DMS79 treated with DMSO at 0.1 percent for 48 hours (cell line): ENCODE results near the gene TBC1D3B.
"Not testable (repeated sequence)": the region's sequence is repeated elsewhere in the genome, so short reads cannot be mapped to it uniquely, and the experiment has no call there.

Experiments
- DNase-seq: peaks from one replicate; lab custom pipeline; 2025; lab: John Stamatoyannopoulos, UW

The TBC1D3B gene

DNA sequence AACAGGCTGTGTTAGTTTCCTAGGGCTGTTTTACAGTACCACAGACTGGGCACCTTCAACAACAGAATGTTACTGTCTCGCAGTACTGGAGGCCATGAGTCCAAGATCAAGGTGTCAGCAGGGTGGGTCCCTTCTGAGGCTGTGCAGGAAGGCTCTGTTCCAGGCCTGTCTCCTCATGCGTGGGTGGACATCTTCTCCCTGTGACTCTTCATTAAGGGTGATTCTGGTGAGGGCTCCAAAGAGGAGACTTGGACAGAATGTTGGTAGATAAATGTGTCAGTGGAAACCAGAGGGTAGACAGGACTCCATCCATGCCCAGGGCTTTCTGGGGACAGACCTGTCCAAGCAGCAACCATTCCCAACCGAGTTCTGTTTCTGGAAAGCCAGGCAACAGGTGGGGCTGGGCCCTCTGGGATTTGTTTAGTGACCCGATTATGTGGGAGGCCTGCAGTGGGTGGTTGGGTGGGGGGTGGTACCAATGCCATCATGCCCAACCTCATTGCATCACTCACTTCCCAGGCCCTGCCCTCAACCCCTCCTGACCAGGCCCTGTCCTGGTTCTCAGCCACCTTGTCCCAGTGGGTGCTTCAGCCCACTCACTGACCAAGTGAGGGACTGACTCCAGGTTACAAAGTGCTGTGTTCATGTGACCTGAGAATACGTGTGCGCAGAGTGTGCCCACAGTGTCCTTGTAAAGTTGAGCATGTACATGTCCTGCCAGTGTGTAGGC lies 5.2 kb upstream of the TBC1D3B start:
- DNase-seq, result not testable (repeated sequence)

- not testable (repeated sequence) for DNase-seq
Measured at GRCh38 chr17:36168836-36169235, 7.6 kb downstream of the TBC1D3B start.

DNA sequence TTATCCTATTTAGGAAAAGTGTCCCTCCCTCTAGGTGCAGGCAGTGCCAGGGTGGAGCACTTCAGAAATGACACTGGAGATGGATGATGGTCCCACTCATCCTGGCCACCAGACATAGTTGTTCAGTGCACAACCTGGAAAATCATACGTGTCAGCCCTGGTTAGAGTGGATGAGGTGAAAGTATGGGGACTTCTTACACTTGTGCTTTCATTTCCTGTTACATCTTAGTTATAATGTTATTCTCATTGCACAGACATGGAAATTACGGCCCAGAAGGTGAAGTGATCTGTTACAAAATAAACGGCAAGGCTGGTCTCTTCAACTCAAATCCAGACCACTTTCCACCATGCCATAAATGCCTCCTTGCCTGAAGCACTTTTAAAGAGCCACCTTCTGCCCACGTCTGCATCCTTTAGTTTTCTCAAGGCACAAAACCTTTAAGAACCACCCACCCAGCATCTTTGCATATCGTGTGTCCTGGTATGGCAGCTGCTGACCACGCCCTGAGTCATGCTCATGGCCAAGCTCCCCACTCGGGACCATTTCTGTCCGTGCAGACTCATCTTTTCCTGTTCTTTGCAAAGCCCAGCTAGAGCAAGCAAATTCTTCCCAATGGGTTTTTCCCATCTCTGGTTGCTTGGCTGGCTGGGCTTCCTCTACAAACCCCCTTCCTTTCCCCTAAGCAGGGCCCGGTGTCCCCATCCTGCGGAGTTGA lies 22.4 kb downstream of the TBC1D3B start:
- DNase-seq, result no peak

DNA sequence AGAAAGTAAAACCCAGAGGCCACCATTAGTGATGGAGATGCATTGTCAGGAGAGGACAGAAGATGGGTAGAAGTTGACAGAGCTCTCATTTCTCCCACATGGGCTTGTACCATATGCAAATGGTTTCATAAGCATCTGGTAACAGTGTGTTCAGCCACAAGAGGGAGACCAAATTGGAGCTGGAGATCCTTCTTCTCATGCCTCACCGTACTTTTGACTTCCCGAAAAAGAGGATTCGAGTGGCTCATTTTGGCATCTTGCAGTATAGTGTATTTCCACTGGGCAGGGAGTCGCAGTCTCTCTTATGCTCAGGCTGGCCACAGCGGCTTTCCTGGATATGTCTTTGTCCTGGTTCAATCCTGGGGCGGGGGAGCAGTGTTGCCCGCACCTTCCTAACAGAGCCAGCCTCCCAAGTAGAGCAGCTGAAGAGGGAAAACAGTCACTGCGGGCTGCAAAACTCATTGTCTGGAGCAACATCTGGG lies 23.8 kb downstream of the TBC1D3B start:
- DNase-seq, result no peak

DNA sequence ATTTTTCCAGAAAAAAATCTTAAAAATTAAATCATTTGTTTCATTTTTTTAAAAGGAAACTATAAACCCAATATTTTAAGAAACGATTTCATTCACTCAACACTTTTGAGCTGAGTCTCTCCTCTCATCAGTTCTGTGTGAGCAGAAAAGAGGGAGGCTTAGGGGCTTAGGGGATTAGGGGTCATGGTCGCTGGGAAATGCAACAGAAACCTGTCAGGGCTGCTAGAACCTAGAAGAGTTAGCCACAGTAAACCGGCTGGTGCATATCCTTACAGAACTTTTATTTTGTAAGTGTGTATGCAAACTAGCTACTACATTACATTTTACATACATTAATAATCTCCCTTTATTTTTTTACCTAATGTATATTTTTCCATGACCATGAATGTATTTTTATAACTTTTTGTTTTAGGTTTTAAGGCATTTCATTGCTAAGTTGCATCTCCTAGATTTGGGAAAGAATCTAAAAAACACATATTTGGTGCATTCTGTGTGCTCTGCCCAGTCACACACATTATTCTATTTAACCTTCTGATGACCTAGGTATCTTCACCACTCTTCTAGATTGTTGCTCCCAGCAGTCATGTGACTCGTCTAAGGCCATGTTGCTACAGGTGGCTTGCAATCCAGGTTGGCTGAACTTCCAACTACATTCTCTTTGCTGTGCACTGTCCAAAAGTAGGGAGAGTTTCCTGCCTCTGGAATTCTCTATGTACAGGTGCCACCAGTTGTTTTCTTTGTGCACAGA lies 24.4 kb downstream of the TBC1D3B start:
- no peak for DNase-seq

DNA sequence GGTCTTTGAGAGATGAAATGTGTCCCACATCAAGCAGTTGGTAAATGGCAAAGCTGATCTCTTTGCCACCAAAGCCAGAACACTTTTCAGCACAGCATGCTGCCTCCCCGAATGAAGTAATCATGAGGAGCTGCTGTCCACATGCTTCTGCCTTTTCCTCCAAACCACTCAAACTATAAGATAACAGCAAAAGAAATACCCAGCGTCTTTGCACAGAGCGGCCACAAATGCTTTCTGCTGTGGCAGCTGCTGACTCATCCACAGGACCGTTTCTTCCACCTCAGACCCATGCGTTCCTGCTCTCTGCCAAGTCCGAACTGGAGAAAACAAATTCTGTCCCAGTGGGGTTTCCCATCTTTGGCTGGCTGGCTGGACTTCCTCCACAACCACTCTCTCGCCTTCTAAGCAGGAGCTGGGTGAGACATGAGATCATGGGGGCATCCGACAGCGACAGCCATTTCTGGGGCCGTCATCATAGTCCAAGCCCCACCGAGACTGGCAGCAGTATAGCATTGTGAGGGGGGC lies 27.1 kb downstream of the TBC1D3B start:
- DNase-seq, result no peak

DNA sequence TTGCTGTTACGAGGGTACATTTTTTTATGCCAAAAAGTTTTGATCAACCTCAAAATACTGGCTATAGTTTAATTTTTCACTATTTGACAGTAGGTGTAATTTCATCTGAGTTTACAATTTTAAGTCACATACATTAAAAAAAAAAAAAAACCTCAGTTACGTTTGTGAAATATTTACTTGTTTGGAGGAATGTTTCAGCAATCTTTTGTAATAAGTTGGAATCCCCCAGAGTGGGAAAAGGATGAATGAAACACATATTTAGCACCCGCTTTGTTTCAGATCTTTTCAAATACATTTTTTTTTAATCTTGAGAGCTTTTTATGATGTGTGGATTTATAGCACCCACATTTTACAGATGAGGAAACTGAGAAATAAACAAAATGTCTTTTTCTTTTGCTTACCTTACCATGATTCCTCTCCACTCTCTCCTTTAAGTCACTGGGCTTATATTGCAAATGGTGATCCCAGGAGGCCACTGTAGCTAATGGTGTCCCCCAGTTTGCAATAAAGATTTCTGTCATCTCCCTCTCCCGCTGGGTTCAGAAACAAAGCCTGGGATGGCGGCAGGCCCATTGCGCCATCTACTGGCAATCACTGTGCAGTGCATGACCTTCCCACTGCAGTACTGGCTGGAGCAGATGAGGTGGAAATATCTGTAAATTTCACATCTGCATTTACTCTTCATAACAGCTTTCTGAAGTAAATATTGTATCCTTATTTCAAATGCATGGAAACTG lies 27.7 kb downstream of the TBC1D3B start:
- peak; percentile 72 for DNase-seq

GRCh38 chr17:36147601-36148000 lies 28.8 kb downstream of the TBC1D3B start:
- no peak for DNase-seq

- no peak for DNase-seq
Measured at GRCh38 chr17:36144981-36145729, 31.3 kb downstream of the TBC1D3B start.

DNA sequence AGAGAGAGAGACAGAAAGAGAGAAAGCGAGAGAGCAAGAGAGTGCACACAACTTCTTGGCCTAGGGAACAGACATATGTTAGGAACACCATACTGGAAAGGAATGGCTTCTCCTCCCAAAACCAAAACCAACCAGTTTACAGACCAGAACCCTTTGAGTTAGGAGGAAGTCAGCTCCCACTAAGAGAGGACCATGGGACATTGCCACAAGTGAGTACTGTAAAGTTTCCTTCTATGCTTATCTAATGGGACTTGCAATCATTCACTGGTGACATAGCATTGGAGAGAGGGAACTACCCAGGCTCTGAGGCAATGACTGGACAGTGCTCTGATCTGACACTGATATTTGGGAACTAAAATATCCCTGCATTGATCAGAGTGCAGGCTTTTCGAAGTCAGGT lies 32.4 kb downstream of the TBC1D3B start:
- DNase-seq, result no peak

GRCh38 chr17:36142806-36143205 lies 33.6 kb downstream of the TBC1D3B start:
- no peak for DNase-seq

- no peak for DNase-seq
Measured at GRCh38 chr17:36142235-36142634, 34.2 kb downstream of the TBC1D3B start.

DNA sequence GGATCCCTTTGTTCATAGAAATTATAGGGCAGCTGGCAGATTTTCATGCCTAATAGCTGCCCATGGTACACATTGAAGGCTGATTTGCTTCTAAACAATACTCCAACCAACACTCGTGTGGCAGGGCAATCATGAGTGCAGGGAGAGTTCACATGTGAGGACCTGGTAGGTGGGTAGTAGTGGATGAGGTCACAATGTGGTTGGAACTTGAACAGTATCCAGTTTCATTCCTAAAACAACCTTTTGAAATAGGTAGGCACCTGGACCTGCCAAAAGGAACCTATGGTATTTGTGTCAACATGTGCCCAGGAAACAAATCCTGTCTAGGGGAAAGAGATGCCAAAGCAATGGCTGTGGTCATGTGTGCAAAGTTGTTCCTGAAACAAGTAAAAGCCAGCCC lies 40.0 kb downstream of the TBC1D3B start:
- peak; percentile 19 for DNase-seq

- no peak for DNase-seq
Measured at GRCh38 chr17:36136036-36136435, 40.4 kb downstream of the TBC1D3B start.

- no peak for DNase-seq
Measured at GRCh38 chr17:36135465-36135864, 41.0 kb downstream of the TBC1D3B start.

DNA sequence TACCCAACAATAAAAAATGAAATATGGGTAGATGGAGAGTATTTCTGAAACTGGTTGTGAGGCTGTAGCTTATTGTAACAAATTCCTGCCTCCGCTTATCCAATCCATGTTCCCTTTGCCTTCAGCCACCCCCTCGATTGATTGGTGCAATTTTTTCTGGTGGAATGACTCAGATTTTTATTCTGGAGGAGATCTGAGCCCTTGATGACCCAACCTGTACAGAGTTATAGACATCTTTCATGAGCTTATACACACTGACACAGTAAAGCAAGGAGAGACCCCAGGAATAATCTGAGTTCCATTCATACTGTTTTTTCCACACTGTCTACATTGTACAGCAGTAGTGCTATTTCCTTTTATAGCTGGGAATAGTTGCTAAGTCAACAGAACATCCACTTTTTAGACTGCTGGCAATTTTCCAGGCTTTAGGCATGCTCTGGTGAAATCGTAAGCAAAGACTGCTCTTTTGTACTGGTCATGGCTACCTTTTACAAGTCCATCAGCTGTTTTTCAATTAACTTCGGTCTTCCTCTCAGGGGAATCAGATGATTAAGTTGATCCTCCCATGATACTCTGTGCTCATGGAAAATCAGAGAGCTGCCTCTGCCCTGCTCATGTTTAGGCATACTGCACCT lies 42.7 kb downstream of the TBC1D3B start:
- DNase-seq, result peak; percentile 82

DNA sequence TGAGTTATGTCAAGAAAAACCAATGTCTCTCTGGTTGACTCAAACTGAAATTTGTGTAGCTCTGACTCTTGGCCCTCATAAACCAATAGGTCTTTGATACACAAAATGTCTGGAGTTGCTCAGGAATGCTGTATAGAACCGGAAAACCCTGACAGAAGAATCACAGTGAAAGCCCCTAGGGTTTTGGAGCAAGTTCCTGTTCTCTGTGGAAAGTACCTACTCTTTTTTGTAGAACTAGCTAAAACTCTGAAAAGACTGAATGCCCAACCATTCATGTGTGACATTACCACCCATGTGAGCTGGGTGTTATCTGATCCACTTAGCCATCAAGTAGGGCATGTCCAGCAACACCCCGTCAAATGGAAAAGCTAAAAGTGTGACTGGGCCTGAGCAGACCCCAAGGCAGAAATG lies 44.0 kb downstream of the TBC1D3B start:
- no peak for DNase-seq

DNA sequence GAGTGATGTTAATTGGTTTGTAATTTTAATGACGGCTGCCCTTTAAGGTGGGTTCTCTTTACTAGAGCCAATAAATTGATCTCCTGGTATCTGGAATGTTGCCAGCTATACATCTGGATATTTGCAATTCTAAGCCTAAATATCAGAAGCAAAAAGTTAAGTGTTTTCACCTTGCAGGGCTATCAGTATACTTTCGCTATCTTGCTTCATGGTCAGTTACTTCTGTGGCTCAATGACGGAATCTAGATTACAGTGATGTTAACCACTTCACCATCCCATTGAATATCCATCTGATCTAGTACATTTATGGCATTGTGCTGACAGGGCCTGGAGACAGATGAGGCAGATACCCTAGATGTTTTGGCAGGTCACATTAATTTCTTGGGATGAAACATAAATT lies 44.5 kb downstream of the TBC1D3B start:
- no peak for DNase-seq

DNA sequence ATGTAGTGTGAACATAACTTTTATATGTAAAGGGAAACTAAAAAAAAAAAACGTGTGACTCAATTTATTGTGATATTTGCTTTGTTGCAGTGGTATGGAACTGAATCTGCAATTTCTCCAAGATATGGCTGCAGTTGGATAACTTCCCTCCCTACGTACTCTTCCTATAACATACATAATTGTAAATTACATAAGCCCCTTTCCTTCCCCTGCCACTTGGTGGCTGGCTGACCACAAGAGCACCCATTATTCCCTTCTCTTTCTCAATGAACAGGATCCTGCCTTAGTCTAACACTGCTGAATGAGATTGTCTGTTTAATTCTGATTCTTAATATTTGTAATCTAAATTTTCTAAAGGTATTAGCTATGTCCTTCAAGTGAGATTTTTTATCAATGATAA lies 45.0 kb downstream of the TBC1D3B start:
- no peak for DNase-seq

- no peak for DNase-seq
Measured at GRCh38 chr17:36130346-36130745, 46.1 kb downstream of the TBC1D3B start.

DNA sequence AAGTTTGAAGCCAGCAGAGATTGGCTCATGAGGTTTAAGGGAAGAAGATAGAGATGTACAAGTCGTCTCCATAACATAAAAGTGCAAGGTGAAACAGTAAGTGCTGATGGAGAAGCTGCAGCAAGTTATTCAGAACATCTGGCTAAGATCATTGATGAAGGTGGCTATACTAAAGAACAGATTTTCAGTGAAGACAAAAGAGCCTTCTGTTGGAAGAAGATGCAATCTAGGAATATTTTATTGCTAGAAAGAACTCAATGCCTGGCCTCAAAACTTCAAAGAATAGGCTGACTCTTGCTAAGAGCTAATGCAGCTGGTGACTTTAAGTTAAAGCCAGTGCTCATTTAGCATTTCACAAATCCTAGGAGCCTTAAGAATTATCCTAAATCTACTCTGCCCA lies 46.8 kb downstream of the TBC1D3B start:
- DNase-seq, result no peak
